HG03039 (cell line): ENCODE data around the gene MOB3B.

Source experiments
- ATAC-seq: cut with Tn5 transposase; IDR thresholded peaks from one replicate; pipeline ENCODE4 v1.9.1; 2021; ENCODE audit warnings: mild to moderate bottlenecking, moderate library complexity; ENCODE audit not compliant: unreplicated experiment

MOB3B gene

DNA sequence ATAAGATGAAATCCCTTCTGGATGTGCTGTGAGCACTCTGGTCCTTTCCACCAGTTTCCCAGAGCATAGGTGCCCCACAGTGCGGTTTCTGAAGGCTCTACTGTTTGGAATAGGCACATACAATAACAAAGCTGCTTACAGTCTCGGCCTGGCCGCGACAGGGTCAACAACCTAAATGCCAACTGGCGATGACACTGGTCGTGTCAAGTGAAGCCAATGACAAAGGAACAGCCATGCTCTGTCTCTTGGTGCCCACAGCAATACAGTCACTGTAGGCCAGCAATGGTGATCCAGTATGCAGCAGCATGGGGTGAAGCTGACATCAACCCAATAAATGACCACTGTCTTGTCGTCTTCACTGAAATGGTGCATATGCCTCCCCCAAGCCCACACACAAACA, 184.8 kb downstream of the MOB3B start:
- no peak for ATAC-seq

DNA sequence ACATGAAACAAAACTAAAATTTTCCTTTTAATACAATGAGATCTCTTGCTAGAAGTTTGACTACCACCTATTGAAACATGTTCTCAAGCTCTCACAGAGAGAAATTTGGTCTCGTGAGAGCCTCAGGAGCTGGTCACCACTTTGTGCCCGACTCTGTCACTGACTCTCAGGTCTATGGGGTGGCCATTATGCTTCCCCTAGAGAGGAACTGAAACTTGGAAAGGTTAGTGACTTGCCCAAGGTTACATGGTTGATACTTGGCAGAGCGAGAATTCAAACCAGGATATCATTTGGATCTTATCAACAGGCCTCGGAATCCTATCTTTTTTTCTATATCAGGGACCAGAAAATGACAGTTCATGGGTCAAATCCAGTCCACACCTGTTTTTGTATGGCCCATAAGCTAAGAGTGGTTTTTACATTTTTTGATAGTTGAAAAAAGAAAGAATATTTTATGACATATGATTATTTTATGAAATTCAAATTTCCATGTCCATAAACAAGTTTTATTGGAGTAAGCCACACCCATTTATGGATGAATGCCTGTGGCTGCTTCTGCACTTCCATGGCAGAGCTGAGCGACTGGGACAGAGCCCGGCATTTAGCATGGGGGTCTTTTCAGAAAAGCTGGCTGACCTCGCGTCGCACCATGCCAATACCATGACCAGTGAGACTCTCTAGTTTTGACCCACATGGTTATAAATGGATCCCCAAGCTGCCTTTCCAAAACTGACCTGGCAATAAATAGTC, 187.9 kb downstream of the MOB3B start:
- ATAC-seq = no peak

DNA sequence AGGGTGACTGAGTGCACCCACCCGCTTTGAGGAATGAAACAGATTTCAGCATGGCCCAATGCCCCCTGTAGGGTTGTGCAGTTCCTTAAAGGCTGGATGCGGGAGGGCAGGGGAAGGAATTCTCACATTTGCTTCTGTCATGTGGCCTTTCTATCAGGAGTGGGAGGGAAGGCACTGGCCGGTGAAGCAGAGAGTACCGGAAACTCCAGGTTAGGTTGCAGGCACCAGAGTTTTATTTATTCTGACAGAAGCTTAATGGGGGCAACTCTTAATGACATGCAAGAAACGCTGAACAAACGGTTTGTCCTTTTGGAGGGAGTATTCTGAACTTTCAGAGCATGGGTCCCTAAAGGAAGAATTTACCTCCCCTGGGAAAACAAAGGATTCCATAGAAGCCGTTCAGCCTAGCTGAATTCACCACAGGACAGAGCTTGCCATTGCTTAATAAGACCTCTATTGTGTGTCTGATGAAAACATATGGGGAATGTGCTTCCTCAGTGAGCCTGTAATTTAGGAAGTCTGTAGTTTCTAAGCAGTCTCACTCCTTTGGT, 188.6 kb downstream of the MOB3B start:
- no peak for ATAC-seq

- ATAC-seq = no peak
These were observed 189.3 kb downstream of the MOB3B start for GRCh38 chr9:27340285-27340674.

- ATAC-seq = no peak
These were observed 189.8 kb downstream of the MOB3B start for GRCh38 chr9:27339661-27340284.

DNA sequence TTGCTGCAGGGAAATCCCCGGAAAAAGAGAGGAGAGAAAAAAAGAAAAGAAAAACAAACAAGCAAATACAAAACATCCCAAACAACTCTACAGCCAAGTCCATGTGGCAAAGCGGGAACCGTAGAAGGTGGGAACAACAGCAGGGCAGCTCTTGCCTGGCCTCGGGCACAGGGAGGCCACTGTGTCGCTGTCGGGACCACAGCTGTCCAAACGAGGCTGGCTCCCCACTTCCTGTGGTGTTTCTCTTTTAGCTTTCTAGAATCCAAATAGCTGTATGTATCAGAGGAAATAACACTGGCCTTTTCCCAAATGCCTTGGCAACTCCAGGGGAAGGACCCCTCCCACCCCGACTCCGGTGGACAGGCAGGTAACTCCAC, 191.1 kb downstream of the MOB3B start:
- no peak for ATAC-seq

- ATAC-seq = no peak
These were observed 191.6 kb downstream of the MOB3B start for GRCh38 chr9:27337833-27338526.

DNA sequence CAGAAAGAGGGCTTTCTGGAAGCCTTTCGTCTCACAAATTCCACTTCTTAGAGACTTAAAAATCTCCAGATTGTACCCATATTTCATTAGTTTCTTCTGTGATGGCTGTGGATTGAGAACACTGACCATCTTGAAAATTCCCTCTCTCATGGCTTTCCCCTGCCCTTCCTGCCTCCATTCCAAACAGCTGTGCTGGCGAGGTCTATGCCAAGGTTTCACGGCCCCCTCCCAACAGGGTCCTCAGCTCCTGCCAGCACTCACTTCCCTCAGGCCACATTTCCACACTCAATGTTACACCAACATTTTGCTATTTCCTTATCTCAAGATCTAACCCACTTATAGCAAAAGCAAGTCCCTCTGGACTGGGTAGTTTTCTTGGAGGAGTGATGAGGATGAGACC, 192.4 kb downstream of the MOB3B start:
- no peak for ATAC-seq

GRCh38 chr9:27336829-27337228, 192.8 kb downstream of the MOB3B start:
- ATAC-seq = no peak

DNA sequence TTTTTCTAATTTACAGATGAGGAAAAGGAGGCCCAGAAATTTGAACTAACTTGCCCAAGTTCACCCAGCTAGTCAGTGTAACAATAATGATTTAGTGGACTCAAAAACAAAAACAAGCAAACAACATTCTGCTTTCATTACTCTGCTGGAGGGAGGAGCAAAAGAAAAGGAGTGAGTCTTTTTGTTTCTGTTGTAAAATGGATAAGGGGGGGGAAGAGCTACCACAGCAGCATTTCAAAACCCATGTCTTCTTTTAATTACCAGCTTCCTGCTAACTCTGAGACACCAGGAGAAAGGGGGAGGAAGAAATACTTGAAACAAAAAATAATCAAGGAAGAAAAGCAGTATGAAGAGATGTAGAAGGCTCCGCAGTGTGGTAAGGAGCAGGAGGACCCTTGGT, 193.5 kb downstream of the MOB3B start:
- no peak for ATAC-seq

GRCh38 chr9:27335075-27335474, 194.5 kb downstream of the MOB3B start:
- no peak for ATAC-seq

DNA sequence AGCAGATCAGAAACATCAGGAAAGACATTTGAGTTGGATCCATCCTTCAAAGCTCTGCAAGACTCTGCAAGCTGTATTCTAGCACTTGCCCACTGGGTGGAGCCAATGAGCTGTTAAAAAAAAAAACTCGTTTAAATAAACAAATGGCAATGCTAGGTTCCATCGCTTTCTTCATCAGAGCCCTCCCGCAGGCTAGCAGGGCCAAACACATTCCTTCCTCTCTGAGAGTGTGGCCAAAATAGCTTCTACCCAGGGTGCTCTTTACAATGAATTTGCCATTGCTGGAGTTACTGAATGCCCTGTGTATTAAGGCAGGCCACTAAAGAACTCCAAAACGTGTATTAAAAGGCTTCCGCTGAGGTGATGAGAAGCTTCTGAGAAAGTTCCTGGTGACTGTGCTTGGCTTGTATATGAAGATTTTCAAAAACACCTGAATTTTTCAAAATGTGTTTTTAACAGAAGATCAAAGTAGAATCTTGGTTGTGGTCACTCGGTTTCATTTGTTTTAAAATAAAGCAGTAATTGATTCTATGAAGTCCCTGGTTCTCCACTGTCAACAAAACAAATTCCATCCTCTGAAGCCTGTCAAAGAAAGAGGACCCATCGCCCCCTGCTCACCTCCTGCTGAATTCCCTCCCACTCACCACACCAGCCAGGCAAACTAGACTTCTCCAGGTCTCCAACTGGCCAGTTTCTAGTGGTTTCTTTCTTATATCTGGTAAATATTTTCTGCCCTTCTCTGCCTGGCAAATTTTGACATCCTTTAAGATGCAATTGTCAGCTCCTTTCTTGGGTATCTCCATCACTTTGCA, 196.2 kb downstream of the MOB3B start:
- peak; percentile 56 for ATAC-seq

DNA sequence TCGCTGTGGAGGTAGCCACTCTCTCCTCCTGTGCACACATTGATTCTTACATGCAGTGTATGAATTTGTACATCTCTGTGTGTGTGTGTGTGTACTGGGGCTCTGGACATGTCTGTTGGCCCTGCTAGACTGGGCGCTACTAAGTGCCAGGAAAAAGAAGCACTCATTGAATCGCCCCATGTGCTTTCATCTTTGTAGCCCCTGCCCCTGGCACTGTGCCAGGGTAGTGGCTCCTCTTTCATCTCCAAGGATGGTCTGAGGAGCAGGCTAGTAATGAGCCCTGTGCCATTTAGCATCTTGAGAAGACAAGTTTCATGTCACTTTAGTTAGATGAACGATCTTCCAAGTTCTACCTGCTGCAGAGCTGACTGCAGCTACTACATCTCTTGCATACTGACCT, 198.2 kb downstream of the MOB3B start:
- ATAC-seq = no peak

DNA sequence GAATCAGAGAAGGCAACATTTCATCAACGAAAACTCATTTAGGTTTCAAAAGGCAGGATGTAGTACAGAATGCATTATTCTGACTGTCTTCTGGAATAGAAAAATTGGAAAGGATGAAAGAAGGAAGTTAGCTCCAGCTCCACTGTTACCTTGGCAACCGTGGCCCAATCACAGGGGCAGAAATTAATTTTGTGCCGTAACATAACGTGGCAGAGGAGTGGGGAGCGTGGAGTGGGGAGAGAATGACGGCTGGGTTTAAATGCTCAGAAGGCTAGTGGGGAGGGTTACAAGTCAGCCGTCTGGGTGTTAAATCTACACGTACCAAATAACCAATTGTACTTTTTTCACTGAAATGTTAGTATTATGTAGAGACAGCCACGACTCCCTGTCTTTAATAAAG, 200.3 kb downstream of the MOB3B start:
- no peak for ATAC-seq

DNA sequence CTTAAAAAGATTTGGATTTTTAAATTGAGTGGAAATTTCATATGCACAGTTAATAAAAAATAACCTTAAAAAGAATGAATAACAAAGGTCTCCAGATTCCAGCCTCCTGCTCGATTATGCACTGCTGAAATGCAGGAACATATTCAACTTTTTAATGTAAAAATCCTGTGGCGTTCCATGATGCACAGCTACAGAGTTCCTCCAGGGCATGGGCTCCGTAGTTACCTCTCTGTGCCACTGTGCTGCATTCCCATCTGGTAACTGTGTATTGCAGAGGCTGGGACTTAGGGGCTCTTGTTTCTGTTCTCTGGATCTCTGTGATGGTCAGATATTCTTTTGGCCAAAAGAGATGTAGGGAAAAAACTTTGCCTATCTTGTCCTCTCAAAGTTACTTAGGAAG, 201.1 kb downstream of the MOB3B start:
- ATAC-seq = no peak

- ATAC-seq = no peak
These were observed 218.4 kb downstream of the MOB3B start for GRCh38 chr9:27311184-27311583.

GRCh38 chr9:27310582-27310981, 219.0 kb downstream of the MOB3B start:
- ATAC-seq = no peak

GRCh38 chr9:27308691-27309390, 220.8 kb downstream of the MOB3B start:
- no peak for ATAC-seq

DNA sequence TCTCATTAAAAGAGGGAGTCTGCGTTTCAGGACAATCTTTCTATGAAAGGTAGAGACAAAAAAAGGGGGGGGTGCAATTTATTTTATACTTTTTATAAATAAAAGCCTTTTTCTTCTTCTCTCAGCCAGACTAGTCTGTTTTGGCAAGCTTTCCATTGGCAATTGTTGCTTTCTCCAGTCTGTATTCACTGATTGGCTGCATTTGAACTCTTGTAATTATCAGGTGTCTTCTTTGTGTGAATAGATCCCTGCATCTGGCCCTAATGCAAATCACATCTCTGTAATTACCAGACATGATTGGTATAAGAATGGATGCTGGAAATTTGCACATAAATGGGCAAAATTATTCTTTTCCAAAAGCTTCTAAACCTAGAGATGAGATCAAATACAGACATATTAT, 225.1 kb downstream of the MOB3B start:
- ATAC-seq = no peak

- no peak for ATAC-seq
These were observed 226.4 kb downstream of the MOB3B start for GRCh38 chr9:27303219-27303618.

DNA sequence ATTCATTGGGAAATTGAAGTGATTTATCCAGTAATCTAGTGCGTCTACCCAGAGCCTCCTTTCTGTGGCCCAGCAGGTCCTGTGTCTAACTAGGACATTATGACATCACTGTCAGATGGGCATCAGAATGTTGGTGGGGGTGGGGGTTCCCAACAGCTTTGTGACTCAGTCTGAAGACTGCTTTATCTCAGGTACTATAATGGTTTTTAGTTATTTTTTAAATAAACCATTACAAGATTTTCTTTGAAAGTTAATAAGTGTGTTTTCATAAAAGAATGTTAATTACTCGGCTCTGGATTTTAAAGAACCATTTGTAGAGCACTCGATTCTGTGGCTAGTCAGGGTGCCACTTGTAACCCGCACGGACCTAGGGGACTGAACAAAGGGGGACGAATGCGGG, 232.6 kb downstream of the MOB3B start, which contains the start of gene EQTN:
TSS of gene EQTN (minus strand) at position 101 of the 400 bp plus-strand sequence. CDS start at position 6, 95 bp downstream.
- ATAC-seq = no peak
